ENCODE measurements around the gene TMEM233. TPM values are rescaled to one million over a fixed set of nuclear protein-coding genes. Genes with fewer than 3 reads are reported as not detected.

Gene TMEM233
- polyA plus RNA-seq, 1 donor from 2014 or later, result not detected

DNA sequence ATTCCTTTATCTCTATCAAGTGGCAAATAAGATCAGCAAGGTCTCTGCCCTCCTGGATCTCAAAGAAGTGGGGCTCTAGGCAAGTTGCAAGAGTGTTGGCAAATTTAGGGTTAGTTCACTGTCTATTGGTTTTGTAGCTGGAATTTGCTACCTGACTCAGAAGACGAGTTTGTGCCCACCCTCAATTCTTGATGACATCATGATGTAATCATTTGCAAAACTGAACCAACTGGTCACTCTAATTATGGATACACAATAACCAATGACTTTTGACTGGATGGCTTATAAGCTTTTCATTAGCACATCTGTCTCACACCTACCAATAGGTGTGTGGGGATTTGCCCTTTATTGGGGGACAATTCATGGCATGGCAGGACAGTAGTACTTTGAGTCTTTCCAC is 4.6 kb downstream of the TMEM233 start:
- H3K9me3 ChIP-seq (ENCODE audit: low read length), result no peaks in the 10 kb centered on the region
- H3K9ac ChIP-seq (ENCODE audit: low read length), result no peak overlapping the region
- TF ChIP-seq EZH2 (IDR thresholded peaks at IDR 0.05; ENCODE audit: borderline replicate concordance, insufficient read depth, low read length, poor library complexity, severe bottlenecking) (no peak), MXI1 (conservative IDR thresholded peaks at IDR 0.05; ENCODE audit: poor library complexity, severe bottlenecking) (no peak), EP300 (conservative IDR thresholded peaks at IDR 0.05; ENCODE audit: poor library complexity, severe bottlenecking) (no peak), TAF1 (IDR thresholded peaks at IDR 0.05; ENCODE audit: low read depth) (no peak), SMC3 (conservative IDR thresholded peaks at IDR 0.05; ENCODE audit: poor library complexity) (no peak), POLR2AphosphoS5 (IDR thresholded peaks at IDR 0.05) (no peak)
- TF ChIP-seq, protein P1, sequence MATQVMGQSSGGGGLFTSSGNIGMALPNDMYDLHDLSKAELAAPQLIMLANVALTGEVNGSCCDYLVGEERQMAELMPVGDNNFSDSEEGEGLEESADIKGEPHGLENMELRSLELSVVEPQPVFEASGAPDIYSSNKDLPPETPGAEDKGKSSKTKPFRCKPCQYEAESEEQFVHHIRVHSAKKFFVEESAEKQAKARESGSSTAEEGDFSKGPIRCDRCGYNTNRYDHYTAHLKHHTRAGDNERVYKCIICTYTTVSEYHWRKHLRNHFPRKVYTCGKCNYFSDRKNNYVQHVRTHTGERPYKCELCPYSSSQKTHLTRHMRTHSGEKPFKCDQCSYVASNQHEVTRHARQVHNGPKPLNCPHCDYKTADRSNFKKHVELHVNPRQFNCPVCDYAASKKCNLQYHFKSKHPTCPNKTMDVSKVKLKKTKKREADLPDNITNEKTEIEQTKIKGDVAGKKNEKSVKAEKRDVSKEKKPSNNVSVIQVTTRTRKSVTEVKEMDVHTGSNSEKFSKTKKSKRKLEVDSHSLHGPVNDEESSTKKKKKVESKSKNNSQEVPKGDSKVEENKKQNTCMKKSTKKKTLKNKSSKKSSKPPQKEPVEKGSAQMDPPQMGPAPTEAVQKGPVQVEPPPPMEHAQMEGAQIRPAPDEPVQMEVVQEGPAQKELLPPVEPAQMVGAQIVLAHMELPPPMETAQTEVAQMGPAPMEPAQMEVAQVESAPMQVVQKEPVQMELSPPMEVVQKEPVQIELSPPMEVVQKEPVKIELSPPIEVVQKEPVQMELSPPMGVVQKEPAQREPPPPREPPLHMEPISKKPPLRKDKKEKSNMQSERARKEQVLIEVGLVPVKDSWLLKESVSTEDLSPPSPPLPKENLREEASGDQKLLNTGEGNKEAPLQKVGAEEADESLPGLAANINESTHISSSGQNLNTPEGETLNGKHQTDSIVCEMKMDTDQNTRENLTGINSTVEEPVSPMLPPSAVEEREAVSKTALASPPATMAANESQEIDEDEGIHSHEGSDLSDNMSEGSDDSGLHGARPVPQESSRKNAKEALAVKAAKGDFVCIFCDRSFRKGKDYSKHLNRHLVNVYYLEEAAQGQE (IDR thresholded peaks at IDR 0.05; ENCODE audit: borderline replicate concordance), result no peak
- H2AFZ ChIP-seq (ENCODE audit: low read depth, low read length), result no peak overlapping the region
- H3K36me3 ChIP-seq (ENCODE audit: insufficient read depth, low read length), result no peaks in the 10 kb centered on the region
- peaks cover 58% of the 10 kb centered on the region for H3K27me3 ChIP-seq (ENCODE audit: insufficient read depth, low read depth, low read length)
- H3F3A ChIP-seq (ENCODE audit: insufficient read depth, low read length, poor library complexity, severe bottlenecking), result no peaks in the 10 kb centered on the region
- no peak overlapping the region for H3K27ac ChIP-seq (ENCODE audit: low read length)
- no peaks in the 10 kb centered on the region for H4K20me1 ChIP-seq (ENCODE audit: insufficient read depth)
- no peak overlapping the region for H3K4me3 ChIP-seq (ENCODE audit: low read length)
- no peaks in the 10 kb centered on the region for H3K79me2 ChIP-seq (replicated peaks; ENCODE audit: insufficient read depth, low read length)
- H3K9me2 ChIP-seq (ENCODE audit: insufficient read depth, low read length), result no peaks in the 10 kb centered on the region
- no peak overlapping the region for H3K4me2 ChIP-seq (ENCODE audit: low read length)

GRCh38 chr12:119601877-119602733 is 8.5 kb downstream of the TMEM233 start:
- no peaks in the 10 kb centered on the region for H3K79me2 ChIP-seq (replicated peaks; ENCODE audit: insufficient read depth, low read length)
- TF ChIP-seq MXI1 (conservative IDR thresholded peaks at IDR 0.05; ENCODE audit: poor library complexity, severe bottlenecking) (no peak), TAF1 (IDR thresholded peaks at IDR 0.05; ENCODE audit: low read depth) (no peak)
- TF ChIP-seq, protein P2, sequence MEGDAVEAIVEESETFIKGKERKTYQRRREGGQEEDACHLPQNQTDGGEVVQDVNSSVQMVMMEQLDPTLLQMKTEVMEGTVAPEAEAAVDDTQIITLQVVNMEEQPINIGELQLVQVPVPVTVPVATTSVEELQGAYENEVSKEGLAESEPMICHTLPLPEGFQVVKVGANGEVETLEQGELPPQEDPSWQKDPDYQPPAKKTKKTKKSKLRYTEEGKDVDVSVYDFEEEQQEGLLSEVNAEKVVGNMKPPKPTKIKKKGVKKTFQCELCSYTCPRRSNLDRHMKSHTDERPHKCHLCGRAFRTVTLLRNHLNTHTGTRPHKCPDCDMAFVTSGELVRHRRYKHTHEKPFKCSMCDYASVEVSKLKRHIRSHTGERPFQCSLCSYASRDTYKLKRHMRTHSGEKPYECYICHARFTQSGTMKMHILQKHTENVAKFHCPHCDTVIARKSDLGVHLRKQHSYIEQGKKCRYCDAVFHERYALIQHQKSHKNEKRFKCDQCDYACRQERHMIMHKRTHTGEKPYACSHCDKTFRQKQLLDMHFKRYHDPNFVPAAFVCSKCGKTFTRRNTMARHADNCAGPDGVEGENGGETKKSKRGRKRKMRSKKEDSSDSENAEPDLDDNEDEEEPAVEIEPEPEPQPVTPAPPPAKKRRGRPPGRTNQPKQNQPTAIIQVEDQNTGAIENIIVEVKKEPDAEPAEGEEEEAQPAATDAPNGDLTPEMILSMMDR (IDR thresholded peaks at IDR 0.05; ENCODE audit: poor library complexity, severe bottlenecking), result no peak
- H3K9me3 ChIP-seq (ENCODE audit: low read length), result no peaks in the 10 kb centered on the region
- no peaks in the 10 kb centered on the region for H4K20me1 ChIP-seq (ENCODE audit: insufficient read depth)
- H3K9ac ChIP-seq (ENCODE audit: low read length), result no peak overlapping the region
- H3F3A ChIP-seq (ENCODE audit: insufficient read depth, low read length, poor library complexity, severe bottlenecking), result no peaks in the 10 kb centered on the region
- H3K4me2 ChIP-seq (ENCODE audit: low read length), result no peak overlapping the region
- no peaks in the 10 kb centered on the region for H3K36me3 ChIP-seq (ENCODE audit: insufficient read depth, low read length)
- peaks cover 18% of the 10 kb centered on the region for H3K27me3 ChIP-seq (ENCODE audit: insufficient read depth, low read depth, low read length)
- H2AFZ ChIP-seq (ENCODE audit: low read depth, low read length), result no peak overlapping the region
- H3K27ac ChIP-seq (ENCODE audit: low read length), result no peak overlapping the region
- no peaks in the 10 kb centered on the region for H3K9me2 ChIP-seq (ENCODE audit: insufficient read depth, low read length)
- no peak overlapping the region for H3K4me3 ChIP-seq (ENCODE audit: low read length)
